HG03439 (cell line): ENCODE results near the gene FITM2.
"Not testable (repeated sequence)": the region's sequence is repeated elsewhere in the genome, so short reads cannot be mapped to it uniquely, and the experiment has no call there.

Experiments
- ATAC-seq: cut with Tn5 transposase; IDR thresholded peaks from one replicate; pipeline ENCODE4 v1.9.1; 2021; ENCODE audit warnings: mild to moderate bottlenecking, moderate library complexity; ENCODE audit not compliant: unreplicated experiment

Gene FITM2

DNA sequence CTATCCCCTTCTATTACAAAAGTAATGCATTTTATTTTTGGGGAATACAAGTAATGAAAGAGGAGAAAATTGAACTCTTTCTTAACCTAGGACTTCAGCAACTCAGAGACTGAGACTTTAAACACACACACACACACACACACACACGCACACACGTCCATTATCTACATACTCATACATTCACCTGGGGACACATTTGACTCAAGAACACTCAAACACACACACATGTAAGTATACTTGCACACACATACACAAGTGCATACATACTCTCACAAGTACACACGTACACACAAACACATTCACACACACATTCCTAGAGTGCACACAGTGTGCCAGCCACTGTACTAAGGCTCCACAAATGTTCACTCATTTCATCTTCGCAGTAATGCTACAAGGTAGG is 23.7 kb upstream of the FITM2 start:
- ATAC-seq = no peak

DNA sequence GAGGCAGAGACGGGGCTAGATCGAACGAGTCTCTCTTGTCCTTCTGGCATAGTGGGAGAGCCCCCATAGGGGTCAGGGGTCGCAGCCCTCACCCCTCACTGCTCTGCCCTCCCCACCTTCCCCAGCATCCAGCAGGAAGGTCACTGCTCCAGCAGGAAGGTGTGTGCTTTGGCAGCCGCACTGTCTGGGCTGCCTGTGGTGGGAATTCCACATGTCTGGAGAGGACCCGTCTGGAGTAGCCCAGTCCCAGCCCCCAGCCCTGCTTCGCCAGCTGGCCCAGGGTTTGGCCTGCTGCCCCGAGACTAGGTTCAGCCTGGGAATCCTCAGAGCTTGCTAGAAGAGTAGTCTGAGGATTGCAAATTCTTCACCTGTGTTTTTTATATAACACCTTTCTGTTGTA is 23.3 kb upstream of the FITM2 start:
- no peak for ATAC-seq

DNA sequence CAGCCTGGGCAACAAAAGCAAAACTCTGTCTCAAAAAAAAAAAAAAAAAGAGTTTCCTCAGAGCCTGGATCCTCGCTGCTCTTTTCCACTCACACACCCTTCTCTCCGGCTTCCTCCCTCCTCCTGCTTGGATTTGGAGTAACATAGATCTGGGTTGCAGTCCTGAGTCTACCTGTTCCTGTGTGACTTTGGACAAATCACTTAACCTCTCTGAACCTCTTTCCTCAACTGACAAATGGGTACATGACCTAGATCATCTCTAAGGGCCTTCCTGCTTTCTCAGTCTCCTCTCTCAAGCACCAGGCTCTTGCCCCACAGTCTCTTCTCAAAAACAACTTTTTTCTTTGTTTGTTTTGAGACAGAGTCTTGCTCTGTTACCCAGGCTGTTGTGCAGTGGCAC is 20.2 kb upstream of the FITM2 start:
- no peak for ATAC-seq

DNA sequence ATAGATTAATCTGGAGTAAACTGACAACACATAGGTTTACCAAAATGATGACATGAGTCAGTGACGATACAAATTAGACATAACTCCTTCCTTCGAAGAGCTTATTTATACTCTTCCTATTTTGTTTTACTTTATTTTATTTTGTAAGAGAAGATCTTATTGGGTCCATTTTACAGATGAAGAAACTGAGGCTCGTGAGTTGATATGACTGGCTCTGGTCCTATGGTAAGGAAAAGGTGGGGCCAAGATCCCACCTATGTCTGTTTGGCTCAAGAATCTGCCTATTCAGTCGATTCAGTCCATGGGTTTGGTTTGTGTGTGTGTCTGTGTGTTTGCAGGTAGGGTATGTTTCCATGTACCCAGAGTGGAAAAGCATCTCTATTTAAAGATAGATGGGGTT is 17.4 kb upstream of the FITM2 start:
- no peak for ATAC-seq

DNA sequence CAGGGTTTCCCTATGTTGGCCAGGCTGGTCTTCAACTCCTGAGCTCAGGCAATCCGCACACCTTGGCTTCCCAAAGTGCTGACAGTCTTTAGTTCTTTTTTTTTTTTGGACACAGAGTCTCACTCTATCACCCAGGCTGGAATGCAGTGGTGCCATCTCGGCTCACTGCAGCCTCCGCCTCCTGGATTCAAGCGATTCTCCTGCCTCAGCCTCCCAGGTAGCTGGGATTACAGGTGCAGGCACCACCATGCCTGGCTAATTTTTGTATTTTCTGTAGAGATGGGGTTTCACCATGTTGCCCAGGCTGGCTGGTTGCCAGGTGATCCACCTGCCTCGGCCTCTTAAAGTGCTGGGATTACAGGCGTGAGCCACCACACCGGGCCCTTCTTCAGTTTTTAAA is 16.7 kb upstream of the FITM2 start:
- not testable (repeated sequence) for ATAC-seq

DNA sequence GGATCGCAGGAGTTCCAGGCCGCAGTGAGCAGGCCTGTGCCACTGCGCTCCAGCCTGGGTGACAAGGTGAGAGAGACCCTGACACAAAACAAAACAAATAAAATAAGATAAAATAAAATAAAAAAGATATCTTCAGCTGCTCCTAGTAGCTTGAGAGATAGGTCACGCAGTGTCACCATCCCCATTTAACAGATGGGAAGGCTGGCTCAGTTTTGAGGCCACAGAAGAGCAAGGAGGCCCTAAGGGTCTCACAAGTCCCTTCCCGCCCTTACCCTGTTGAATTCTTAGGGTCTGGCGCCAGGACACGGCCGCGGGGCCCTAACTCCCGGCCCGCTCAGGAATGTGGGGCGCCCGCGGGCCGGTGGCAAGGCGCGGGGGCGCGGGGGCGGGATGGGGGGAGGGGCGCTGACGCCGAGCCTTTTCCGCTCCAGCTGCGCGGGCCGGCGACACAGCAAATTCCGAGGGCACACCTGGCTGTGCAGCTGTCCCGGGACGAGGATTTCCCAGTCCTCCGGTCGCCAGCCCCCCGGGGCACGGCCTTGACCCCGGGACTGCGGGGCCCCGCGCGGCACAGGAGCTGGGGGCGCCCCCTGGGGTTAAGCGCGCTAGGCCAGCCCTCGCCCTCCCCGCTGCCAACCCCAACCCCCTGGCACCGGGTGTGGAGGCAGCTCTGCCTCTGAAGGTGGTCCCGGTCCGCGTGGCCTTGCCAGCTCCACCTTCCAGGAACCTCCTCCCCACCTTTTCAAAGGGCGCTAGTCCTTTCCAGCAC is 15.6 kb upstream of the FITM2 start:
- ATAC-seq = no peak

DNA sequence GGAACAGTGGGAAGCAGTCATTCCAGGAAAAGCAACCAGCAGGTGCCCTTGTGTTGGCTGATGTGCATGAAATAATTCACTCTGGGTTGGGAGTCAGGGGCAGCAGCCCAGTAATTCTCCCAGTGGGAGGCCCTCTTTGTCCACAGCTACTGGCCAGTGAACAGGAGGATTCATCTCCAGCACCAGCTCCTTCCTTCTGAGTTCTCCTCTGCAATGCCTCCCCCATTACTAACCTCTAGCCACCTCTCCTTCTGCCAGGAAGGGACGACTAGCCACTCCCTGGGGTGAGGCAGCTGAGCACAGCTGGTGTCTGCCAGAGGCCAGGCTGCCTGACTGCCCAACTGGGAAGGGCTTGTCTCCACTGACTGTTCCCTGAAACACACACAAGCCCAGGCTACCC is 13.3 kb upstream of the FITM2 start:
- ATAC-seq = no peak

DNA sequence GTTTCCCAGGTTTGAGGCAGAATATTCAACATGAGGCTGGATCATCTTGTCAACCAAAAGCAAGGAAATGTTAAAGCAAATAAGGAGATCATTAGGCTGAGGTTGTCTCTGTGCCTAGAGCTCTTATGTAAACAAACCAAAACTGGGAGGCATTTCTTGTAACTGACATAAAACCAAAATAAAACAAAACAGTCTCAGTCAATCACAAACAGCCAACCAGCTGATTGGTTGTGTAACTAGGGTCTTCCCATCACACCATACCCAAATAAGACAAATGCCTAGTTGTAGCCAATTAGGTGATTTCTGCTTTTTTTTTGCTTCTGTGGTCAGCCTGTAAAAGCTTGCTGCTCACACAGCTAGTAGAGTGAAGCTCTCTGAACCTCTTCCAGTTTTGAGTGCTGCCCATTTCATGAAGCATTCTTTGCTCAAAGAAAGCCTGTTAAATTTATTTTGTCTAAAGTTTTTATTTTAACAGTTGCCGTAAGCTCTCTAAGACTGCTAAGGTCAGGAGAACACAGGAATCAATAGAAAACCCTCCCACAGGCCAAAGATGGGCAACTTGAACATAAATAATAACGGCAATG is 8.9 kb upstream of the FITM2 start:
- no peak for ATAC-seq

DNA sequence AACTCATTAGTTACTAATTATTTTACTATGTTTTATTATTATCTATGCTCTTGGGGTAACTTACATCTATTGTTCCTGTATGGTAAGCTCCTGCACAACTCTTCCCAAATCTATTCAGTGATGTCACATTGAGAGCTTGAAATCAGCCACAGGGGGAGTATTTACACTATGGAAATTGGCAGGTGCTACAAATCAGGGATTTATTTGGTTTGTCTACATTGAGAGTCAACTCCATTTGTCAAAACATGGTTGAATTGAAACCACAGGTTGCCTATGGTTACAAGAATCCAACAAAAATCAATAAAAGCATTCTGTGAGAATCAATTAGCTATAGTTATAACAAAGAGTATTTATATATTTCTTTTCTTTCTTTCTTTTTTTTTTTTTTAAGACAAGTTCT is 3.9 kb upstream of the FITM2 start:
- ATAC-seq = no peak

DNA sequence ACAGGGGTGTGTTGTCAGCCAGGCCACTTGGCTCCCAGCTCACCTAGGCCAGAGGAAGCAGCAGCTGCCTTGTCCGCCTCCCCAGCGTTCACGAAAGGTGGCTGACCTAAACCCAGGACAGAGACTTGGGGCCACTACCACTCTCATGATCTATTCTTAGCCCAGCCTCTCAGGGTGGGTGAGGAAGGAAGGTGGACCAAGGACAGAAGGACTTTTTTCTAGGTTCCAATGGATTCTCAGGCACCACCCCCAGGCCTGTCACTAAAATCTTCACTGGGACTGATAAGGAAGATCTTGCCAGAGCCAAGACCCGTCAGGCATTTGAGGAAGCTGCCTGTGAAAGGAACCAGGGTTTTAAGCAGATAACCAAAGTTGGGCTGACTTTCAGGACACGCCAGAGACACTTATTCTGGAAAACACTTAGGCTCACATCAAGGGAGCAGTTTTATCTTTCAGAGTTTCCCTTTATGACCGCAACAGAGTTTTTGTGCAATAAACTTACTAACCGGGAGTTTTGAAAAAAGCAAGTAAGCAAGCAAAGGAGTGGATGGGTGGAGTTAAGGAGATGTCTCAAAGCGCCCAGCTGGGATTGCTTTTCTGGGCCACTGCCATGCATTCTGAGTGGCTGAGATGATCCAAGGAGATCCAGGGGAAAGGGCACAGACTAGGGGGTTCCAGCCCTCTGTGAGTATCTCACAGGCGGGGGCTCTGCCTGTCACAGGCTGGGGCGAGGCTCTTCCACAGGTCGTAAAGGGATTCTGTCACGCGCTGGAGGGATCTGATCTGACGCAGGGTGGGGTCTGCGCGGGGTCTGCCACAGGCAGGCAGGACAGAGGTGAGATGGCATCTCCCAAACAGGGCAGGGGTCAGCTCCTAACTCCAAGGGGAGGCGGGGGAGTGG is 989 bp downstream of the FITM2 start:
- ATAC-seq = no peak

DNA sequence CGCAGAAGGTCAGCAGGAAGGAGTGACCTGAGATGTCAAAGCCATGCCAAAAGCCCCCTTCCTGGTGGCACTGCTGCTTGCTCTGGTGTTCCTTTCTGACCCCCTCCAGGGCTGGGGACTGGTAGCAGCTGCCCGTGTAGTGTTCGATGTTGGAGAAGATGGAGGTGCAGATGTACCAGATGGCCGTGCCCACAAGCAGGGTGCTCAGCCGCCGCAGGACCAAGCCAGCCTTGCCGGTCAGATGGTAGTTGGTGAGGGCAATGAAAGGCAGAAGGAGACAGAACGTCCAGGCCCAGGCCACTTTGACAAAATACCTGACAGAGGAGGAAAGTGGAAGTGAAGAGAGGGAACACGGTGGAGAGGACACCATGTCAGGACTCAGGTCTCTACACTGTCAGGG is 4.1 kb downstream of the FITM2 start:
- ATAC-seq = no peak

DNA sequence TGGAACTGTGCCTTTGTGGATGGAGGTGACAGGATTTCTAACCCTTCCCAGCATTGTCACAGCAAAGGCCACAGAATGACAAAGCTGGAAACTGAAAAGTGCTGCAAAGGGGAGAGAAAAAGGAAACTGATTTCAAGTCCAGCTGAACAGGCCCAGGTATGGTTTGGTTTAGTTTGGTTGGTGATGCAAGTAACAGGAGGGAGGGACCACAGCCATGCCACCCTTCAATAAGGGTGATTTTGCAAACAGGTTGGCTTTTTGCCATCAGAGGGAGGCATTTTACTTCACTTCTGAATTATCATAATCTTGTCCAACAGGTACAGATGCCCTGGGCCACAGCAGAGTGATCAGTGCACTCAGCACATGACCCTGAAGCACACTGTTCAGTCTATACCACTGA is 6.6 kb downstream of the FITM2 start:
- no peak for ATAC-seq

DNA sequence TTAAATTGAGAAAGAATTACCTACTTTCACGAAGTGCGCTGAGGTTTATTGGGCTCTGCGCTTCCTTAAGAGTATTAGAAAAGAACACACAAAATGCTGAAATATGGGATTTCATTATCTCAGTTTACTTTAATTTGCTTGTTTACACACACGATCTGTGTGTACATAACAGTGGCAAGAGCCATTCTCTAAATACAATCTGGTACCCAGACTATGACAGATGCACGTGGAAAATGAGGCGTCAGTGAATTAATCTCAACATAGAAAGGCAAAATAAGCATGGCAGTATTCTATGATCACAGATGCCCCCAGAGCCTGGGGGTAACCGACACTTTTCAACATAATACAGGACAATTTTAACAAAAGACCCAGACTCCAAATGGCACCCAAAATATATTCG is 8.3 kb downstream of the FITM2 start:
- no peak for ATAC-seq

DNA sequence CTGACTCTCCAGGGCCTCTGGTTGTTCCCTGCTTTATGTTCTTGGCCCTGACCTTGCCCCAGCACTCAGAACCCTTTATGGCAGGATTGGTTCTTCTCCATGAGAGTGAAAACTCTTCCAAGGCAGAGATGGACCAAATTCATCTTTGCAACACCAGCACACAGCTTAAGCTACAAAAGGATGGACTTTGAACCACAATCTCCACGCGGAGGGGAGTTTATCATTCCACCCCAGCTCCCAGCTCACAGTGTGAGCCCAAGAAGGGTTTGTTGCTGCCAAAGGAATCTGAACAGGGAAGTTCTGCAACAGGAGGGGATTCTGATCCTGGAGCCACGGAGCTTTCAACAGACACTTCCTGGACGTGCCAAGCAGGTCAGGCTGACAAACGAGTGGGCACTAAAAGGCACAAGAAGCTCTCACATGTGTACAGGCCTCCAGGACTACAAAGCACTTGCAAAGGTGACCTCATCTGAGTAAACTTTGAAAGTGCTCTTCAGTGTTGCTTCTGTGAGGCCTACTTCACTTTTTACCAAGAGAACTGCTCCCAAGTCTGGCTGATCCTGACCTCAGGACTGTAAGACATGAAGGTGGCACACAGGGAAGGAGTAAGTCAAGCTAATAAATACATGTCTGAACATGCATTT is 8.9 kb downstream of the FITM2 start:
- no peak for ATAC-seq

DNA sequence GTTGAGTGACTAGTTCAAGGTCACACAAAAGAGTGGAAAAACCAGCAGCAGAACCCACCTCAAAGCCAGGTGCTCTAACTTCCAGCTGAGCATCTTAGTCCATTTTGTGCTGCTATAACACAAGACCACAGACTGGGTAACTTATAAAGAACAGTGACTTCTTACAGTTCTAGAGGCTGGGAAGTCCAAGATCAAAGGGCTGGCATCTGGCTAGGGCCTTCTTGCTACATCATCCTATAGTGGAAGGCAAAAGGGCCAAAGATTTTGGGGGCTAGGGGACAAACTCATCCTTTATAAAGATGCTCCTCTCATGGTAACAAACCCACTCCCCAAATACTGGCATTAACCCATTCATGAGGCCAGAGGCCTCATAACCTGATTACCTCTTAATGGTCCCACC is 9.7 kb downstream of the FITM2 start:
- ATAC-seq = no peak

DNA sequence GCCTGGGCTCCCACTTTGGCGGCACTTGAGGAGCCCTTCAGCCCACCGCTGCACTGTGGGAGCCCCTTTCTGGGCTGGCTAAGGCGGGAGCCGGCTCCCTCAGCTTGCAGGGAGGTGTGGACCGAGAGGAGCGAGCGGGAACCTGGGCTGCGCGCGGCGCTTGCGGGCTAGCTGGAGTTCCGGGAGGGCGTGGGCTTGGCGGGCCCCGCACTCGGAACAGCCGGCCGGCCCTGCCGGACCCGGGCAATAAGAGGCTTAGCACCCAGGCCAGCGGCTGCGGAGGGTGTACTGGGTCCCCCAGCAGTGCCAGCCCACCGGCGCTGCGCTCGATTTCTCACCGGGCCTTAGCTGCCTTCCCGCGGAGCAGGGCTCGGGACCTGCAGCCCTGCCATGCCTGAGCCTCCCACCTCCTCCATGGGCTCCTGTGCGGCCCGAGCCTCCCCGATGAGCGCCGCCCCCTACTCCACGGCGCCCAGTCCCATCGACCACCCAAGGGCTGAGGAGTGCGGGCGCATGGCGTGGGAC is 11.9 kb downstream of the FITM2 start:
- not testable (repeated sequence) for ATAC-seq

DNA sequence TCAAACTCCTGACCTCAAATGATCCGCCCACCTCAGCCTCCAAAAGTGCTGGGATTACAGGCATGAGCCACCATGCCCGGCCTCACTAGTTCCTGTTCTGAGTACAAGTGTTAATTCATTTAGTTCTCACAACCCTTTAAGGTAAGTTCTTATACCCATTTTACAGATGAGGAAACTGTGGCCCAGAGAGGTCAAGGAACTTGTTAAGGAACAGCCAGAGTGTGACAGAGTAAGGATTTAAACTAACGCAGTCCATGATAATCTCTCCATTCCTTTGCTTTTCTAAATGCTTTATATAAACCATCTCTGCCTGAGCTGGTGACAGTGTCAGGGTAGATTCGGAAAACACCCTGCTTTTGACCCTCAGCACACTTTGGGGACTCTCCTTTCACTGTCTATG is 13.3 kb downstream of the FITM2 start:
- no peak for ATAC-seq

DNA sequence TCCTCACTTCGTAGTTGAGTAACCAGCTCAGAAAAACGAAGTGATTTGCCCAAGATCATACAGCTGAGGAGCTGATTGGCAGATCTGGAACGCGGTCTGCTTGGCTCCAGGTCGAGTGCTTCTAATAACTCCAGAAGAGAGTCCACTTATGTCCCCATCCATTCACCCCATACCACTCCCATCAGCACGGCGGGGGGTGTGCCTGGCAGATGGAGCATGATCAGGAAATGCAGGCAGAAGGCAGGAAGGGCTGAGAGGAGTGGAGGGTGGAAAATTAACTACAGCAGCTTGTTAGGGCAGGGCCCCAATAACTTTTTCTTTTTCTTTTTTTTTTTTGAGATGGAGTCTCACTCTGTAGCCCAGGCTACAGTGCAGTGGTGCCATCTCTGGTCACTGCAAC is 15.0 kb downstream of the FITM2 start:
- no peak for ATAC-seq

DNA sequence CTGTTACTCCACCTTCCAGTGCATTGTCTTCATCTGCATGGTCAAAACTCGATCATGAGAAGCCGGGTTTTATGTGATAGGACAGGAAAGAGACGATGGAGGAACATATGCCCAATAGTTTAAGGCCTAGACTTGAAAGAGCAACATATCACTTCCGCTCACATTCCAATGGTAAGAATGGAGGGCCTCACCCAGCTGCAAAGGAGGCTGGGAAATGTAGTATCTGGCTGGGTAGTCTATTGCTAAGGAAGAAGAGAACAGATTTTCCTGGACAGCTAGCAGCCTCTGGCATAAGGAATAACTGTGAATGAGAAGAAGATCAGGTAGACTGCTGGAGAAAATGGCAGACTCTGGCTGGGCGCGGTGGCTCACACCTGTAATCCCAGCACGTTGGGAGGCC is 19.2 kb downstream of the FITM2 start:
- no peak for ATAC-seq

DNA sequence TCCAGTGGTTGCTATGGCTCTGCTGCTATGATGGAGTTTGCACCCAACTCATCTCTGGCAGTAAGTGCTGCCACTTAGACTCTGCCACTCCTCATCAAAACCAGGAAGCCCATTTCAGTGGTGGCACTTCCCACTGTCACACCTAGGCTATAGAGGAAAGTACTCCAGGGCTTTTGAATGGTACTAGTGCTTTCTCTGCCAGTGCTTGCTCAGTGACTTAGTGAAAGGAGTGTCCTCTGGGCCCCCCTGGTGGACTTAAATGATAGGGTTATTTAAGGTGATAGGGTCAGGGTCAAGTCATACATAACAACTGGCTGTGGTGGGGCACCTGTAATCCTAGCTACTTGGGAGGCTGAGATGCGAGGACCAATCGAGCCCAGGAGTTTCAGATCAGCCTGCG is 22.8 kb downstream of the FITM2 start:
- ATAC-seq = no peak
